HL-60 (cell line): Measurements from ENCODE around the gene PRMT7.

Experiments
- DNase-seq, 2 experiments: peaks; one replicate each; pipeline ENCODE4 v3.0.0-alpha.2; 2010 to 2020; ENCODE audit warnings: low read depth in 1 of 2, low spot score in 1 of 2
- H3K27ac ChIP-seq: fragments of 250-450 bp; sonication (Bioruptor Pico); replicated peaks from 2 replicates; pipeline ENCODE4 v1.5.1; 2020; ENCODE audit warnings: mild to moderate bottlenecking, moderate library complexity
- H3K27me3 ChIP-seq: fragments of 250-450 bp; sonication (Bioruptor Pico); 2 replicates; pipeline ENCODE4 v1.5.1; 2021; ENCODE audit warnings: mild to moderate bottlenecking, moderate library complexity; ENCODE audit not compliant: insufficient read depth, poor library complexity, severe bottlenecking
- H3K4me3 ChIP-seq: replicated peaks from 2 replicates; pipeline ENCODE4 v1.5.1; 2011; ENCODE audit warnings: mild to moderate bottlenecking, control low read depth, low read length; ENCODE audit not compliant: insufficient read depth
- CTCF ChIP-seq: IDR thresholded peaks from one replicate; pipeline ENCODE4 v1.5.1; 2011; ENCODE audit warnings: low read length, control low read depth, inconsistent platforms; ENCODE audit not compliant: insufficient read depth
- GABPA ChIP-seq: IDR thresholded peaks from 2 replicates; pipeline ENCODE4 v1.6.1; 2012; ENCODE audit warnings: low read depth
- POLR2AphosphoS5 ChIP-seq: IDR thresholded peaks from 2 replicates; pipeline ENCODE4 v1.6.1; 2012; ENCODE audit warnings: low read depth
- REST ChIP-seq: IDR thresholded peaks from 2 replicates; pipeline ENCODE4 v1.6.1; 2012; ENCODE audit warnings: low read depth; ENCODE audit not compliant: insufficient replicate concordance
- SPI1 ChIP-seq: IDR thresholded peaks from 2 replicates; pipeline ENCODE4 v1.6.1; 2012; ENCODE audit warnings: low read depth, mild to moderate bottlenecking, borderline replicate concordance

The PRMT7 gene

GRCh38 chr16:68376590-68376989 lies 65.8 kb downstream of the PRMT7 start:
- H3K27ac ChIP-seq, result no peak overlapping the region
- DNase-seq, result no peak
- no peak overlapping the region for H3K4me3 ChIP-seq
- no peaks in the 10 kb centered on the region for H3K27me3 ChIP-seq
- TF ChIP-seq POLR2AphosphoS5, result no peak
- TF ChIP-seq GABPA, result no peak
- TF ChIP-seq REST, result no peak
- TF ChIP-seq SPI1, result no peak
- TF ChIP-seq CTCF, result no peak

GRCh38 chr16:68377221-68377620 lies 66.4 kb downstream of the PRMT7 start:
- TF ChIP-seq CTCF, result no peak
- TF ChIP-seq REST, result no peak
- TF ChIP-seq SPI1, result no peak
- TF ChIP-seq POLR2AphosphoS5, result no peak
- TF ChIP-seq GABPA, result no peak
- Histone ChIP-seq H3K27me3 (no peaks in the 10 kb centered on the region), H3K4me3 (no peak overlapping the region), H3K27ac (no peak overlapping the region)
- no peak for DNase-seq

GRCh38 chr16:68377667-68378393 lies 67.0 kb downstream of the PRMT7 start:
- TF ChIP-seq REST (no peak), CTCF (no peak), POLR2AphosphoS5 (no peak), SPI1 (no peak), GABPA (no peak)
- no peak for DNase-seq
- Histone ChIP-seq H3K4me3 (no peak overlapping the region), H3K27me3 (no peaks in the 10 kb centered on the region), H3K27ac (no peak overlapping the region)
